Measurements from ENCODE around the gene SH3GLB1.

DNA sequence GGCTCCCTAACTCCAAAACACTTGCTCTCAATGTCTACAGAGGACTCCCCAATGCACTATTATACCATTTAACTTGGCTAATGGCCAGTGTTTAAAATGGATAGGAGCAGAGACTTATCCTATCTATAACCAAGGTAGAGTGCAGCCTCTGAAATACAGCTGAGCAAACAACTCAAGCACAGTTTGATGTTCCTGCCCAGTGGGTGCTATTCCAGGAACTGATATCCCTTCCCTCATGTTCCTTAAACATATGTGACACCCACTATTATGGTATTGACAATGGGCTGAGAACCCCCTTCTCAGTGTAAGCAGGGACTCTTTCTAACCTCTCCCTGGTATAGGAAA lies 51.7 kb downstream of the SH3GLB1 start:
- TF ChIP-seq, protein P1, sequence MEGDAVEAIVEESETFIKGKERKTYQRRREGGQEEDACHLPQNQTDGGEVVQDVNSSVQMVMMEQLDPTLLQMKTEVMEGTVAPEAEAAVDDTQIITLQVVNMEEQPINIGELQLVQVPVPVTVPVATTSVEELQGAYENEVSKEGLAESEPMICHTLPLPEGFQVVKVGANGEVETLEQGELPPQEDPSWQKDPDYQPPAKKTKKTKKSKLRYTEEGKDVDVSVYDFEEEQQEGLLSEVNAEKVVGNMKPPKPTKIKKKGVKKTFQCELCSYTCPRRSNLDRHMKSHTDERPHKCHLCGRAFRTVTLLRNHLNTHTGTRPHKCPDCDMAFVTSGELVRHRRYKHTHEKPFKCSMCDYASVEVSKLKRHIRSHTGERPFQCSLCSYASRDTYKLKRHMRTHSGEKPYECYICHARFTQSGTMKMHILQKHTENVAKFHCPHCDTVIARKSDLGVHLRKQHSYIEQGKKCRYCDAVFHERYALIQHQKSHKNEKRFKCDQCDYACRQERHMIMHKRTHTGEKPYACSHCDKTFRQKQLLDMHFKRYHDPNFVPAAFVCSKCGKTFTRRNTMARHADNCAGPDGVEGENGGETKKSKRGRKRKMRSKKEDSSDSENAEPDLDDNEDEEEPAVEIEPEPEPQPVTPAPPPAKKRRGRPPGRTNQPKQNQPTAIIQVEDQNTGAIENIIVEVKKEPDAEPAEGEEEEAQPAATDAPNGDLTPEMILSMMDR (conservative IDR thresholded peaks at IDR 0.05 in 1 of 2, IDR thresholded peaks at IDR 0.05 in 1 of 2; ENCODE audit: low read depth in 1 of 2, low read length in 2 of 2) = no peak
- TF ChIP-seq EZH2 (IDR thresholded peaks at IDR 0.05; ENCODE audit: low read length, missing control alignments) = no peak
